Heart right ventricle (tissue), 16 donors: ENCODE results near the gene CFAP210. TPM values are rescaled to one million over a fixed set of nuclear protein-coding genes. Genes with fewer than 3 reads are reported as not detected.

Experiments
- ATAC-seq, 8 donors: fragments of 200-7000 bp; cut with Tn5 transposase; one replicate each; pipeline ENCODE4 v1.9.1; 2020; ENCODE audit warnings: mild to moderate bottlenecking in 8 of 8, moderate library complexity in 8 of 8, moderate number of reproducible peaks in 1 of 8
- DNase-seq, 2 donors: peaks; one replicate each; pipeline ENCODE4 v3.0.0-alpha.2; 2020
- H3K27ac ChIP-seq, 10 donors: fragments of 200-600 bp; sonication (generic) in 2 of 10; one replicate each; pipeline versions ENCODE4 v1.5.0 to v1.8.0; 2020 to 2022; ENCODE audit warnings: mild to moderate bottlenecking in 3 of 10
- H3K27me3 ChIP-seq, 7 donors: fragments of 200-600 bp; one replicate each; pipeline ENCODE4 v1.8.0; 2021 to 2022; ENCODE audit warnings: mild to moderate bottlenecking in 2 of 7
- H3K36me3 ChIP-seq, 9 donors: fragments of 200-600 bp; sonication (generic) in 1 of 9; one replicate each; pipeline versions ENCODE4 v1.5.0 to v1.8.0; 2020 to 2022; ENCODE audit warnings: mild to moderate bottlenecking in 2 of 9
- H3K4me1 ChIP-seq, 9 donors: fragments of 200-600 bp; sonication (generic) in 1 of 9; one replicate each; pipeline versions ENCODE4 v1.5.0 to v1.8.0; 2020 to 2022; ENCODE audit warnings: mild to moderate bottlenecking in 4 of 9
- H3K4me3 ChIP-seq, 10 donors: fragments of 200-600 bp; sonication (generic) in 2 of 10; one replicate each; pipeline versions ENCODE4 v1.5.0 to v1.8.0; 2020 to 2022; ENCODE audit warnings: mild to moderate bottlenecking in 7 of 10, moderate library complexity in 2 of 10
- H3K9me3 ChIP-seq, 11 donors: fragments of 200-600 bp in 10 of 11; sonication (generic) in 2 of 11; one replicate each; pipeline versions ENCODE4 v1.5.0 to v1.8.0; 2013 to 2022; ENCODE audit warnings: mild to moderate bottlenecking in 2 of 11, control low read depth in 1 of 11, moderate library complexity in 1 of 11
- CTCF ChIP-seq, 9 donors: fragments of 200-600 bp; sonication (generic) in 2 of 9; IDR thresholded peaks; one replicate each; pipeline versions ENCODE4 v1.5.0 to v1.8.0; 2021 to 2022; ENCODE audit warnings: antibody characterized with exemption in 9 of 9, mild to moderate bottlenecking in 5 of 9, moderate library complexity in 1 of 9
- WGBS, 2 donors: extraction: QIAGEN DNeasy Blood & Tissue Kit; methylation state at CpG; one replicate each; pipeline ENCODE4 v1.1.7; 2013; ENCODE audit warnings: inconsistent platforms in 1 of 2; 5-methylcytosine and 5-hydroxymethylcytosine counted together
- intact Hi-C, 10 donors: fragments of 100-400 bp; cut with DNase I; formaldehyde crosslinking; loops; one replicate each; pipeline versions ENCODE4 v1.11.1 to v1.14.2; 2022
- polyA plus RNA-seq, 2 donors: library from polyadenylated mRNA; stranded (reverse); fragments of 200-250 nt; gene quantifications; one replicate each; pipeline ENCODE4 v1.2.3, GENCODE V29; 2013
- total RNA-seq, 10 donors: library from RNA; stranded (reverse); fragmentation: NEBNext Ultra II Directional in 3 of 10; extraction: Animal tissue kit (Norgen Biotek cat#: 25700) in 3 of 10; gene quantifications; one replicate each; pipeline versions ENCODE4 v1.2.1 to v1.2.4, GENCODE V29; 2021 to 2023
- donor health status: Arrhythmogenic right ventricular cardiomyopathy.
- donor health status: ischemic (EF 13 %, LVEDD 7.1; RV severe dilation, severe dysfunction).
- donor health status: healthy with polysubstance abuse.
- donor health status: DM: no; HTN: yes; CAD: no.
- donor health status: DM: no; HTN: no; CAD: no.
- donor health status: ischemic (EF 25% LVEDD 6.9; RV normal size, moderate dysfunction).
- donor health status: ischemic (EF 25% LVEDD 5.7; RV mildly dilated, moderate dysfunction).
- donor health status: healthy.
- donor health status: DM: yes; HTN: yes; CAD: no.
- donor health status: Ischemic cardiomyopathy.
- donor health status: ischemic (EF 35%, LVEDD 5.7; RV mildly dilated, moderate dysfunction).
- donor health status: nonischemic (EF 11% LVEDD 7.7; RV severe dilation, severe dysfunction).
- donor health status: DM: yes; HTN: yes; CAD: no.
- donor health status: PGD.
- donor health status: ischemic (EF 29% LVEDD 5.4; RV normal size, mild dysfunction).
- donor health status: nonischemic (EF 23%, LVEDD 6.1; RV moderate dilation, normal function).

CFAP210 gene
- total and polyA plus RNA-seq, 12 donors, result 0.14 to 0.29 TPM; not detected in 10

GRCh38 chr2:169636440-169637097 lies 57.6 kb downstream of the CFAP210 start:
- no peak for TF ChIP-seq CTCF (IDR thresholded peaks at IDR 0.05)
- intact Hi-C loops, result no loop called here
- Histone ChIP-seq H3K27ac (no peak overlapping the region), H3K27me3 (no peaks in the 10 kb centered on the region), H3K4me3 (no peak overlapping the region), H3K36me3 (peaks cover 0 to 90% (median 48%) of the 10 kb centered on the region in 9 donors), H3K4me1 (no peaks in the 10 kb centered on the region), H3K9me3 (no peaks in the 10 kb centered on the region)
- DNase-seq (no peak), ATAC-seq (no peak)
- WGBS, 2 donors, result 97 to 99% methylated on average over 8 of the region's 8 CpGs

DNA sequence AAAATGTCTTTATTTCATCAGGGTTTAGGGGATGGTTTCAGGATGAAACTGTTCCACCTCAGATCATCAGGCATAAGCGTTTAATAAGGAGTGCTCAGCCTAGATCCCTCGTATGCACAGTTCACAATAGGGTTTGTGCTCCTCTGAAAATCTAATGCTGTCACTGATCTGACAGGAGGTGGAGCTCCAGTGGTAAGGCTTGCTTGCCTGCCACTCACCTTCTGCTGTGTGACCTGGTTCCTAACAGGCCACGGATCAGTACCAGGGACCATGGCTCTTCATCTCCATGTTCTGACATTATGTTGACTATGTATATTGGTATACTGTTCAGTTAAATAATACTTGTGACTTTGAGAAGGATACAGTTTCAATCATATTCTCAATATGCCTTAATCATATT lies 68.4 kb downstream of the CFAP210 start:
- no peak for ATAC-seq
- Histone ChIP-seq H3K36me3 (peaks cover 0 to 90% (median 11%) of the 10 kb centered on the region in 9 donors), H3K9me3 (no peaks in the 10 kb centered on the region), H3K27me3 (no peaks in the 10 kb centered on the region), H3K4me3 (no peak overlapping the region), H3K27ac (no peak overlapping the region), H3K4me1 (no peaks in the 10 kb centered on the region)
- no peak for TF ChIP-seq CTCF (IDR thresholded peaks at IDR 0.05)
- DNase-seq, result no peak
- WGBS, 2 donors, result 79 to 87% methylated on average over 3 of the region's 3 CpGs
- intact Hi-C loops, result no loop called here

DNA sequence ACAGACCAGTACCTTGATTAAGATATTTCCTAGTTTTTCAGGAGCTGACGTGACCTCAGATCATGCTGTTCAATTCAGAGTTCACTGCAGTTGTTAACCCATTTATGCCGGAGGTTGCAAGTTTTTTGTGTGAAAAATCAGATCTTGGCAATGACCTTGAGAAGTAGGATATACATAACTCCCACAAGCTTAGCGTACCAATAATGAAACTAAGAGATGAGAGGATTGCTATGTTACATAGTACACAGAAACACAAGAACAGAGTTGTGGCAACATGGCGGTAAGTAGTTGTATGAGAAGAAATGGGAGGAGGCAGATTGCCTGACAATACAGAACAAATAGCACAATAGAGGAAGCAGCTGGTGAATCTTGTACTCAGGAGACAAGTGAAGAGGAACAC lies 71.0 kb downstream of the CFAP210 start:
- TF ChIP-seq CTCF (IDR thresholded peaks at IDR 0.05), result no peak
- Histone ChIP-seq H3K27ac (no peak overlapping the region), H3K27me3 (no peaks in the 10 kb centered on the region), H3K4me1 (no peaks in the 10 kb centered on the region), H3K9me3 (peaks cover 0 to 8% (median 0%) of the 10 kb centered on the region in 11 donors), H3K4me3 (no peak overlapping the region), H3K36me3 (peaks cover 0 to 97% (median 11%) of the 10 kb centered on the region in 9 donors)
- ATAC-seq, result no peak
- DNase-seq, result no peak
- intact Hi-C loops, result no loop called here
- WGBS, 2 donors, result 79 to 81% methylated on average over 4 of the region's 4 CpGs

DNA sequence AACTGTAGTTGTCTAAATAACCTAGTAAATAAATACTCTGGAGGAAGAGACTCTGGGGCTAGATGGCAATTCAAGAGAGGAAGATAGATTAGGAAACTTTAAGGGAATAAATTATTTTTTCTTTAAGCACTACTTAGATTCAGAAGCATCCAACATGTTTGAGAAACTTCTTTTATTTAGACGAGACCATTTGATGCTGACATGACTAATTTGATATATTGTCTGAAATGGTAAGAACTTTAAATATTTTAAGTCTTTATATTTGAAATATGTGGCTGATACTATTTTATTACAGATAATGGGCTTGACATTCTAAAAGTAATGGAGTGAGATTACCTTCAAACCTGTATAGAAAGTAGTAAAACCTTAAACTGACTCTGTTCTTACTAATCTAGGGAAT lies 73.7 kb downstream of the CFAP210 start:
- Histone ChIP-seq H3K27me3 (no peaks in the 10 kb centered on the region), H3K27ac (no peak overlapping the region), H3K9me3 (peaks cover 0 to 22% (median 0%) of the 10 kb centered on the region in 11 donors), H3K4me1 (no peaks in the 10 kb centered on the region), H3K4me3 (no peak overlapping the region), H3K36me3 (peaks cover 0 to 98% (median 20%) of the 10 kb centered on the region in 9 donors)
- 80 to 87% methylated on average over 1 of the region's 1 CpG for WGBS, 2 donors
- TF ChIP-seq CTCF (IDR thresholded peaks at IDR 0.05), result no peak
- DNase-seq, result no peak
- ATAC-seq, result no peak
- intact Hi-C loops, result no loop called here
